NCI-H1417 treated with DMSO at 0.1 percent for 48 hours (cell line): ENCODE results near the gene PFN3.
"Not testable (repeated sequence)": the region's sequence is repeated elsewhere in the genome, so short reads cannot be mapped to it uniquely, and the experiment has no call there.

ENCODE experiments used
- DNase-seq: peaks from one replicate; lab custom pipeline; 2025; lab: John Stamatoyannopoulos, UW

The PFN3 gene

GRCh38 chr5:177425196-177425800 lies 24.8 kb upstream of the PFN3 start:
- no peak for DNase-seq

GRCh38 chr5:177423671-177424070 lies 23.2 kb upstream of the PFN3 start:
- no peak for DNase-seq

- DNase-seq = no peak
These were observed 20.8 kb upstream of the PFN3 start for GRCh38 chr5:177421062-177421798.

- DNase-seq = not testable (repeated sequence)
These were observed 20.0 kb upstream of the PFN3 start for GRCh38 chr5:177420472-177420871.

- DNase-seq = no peak
These were observed 18.6 kb upstream of the PFN3 start for GRCh38 chr5:177419046-177419445.

GRCh38 chr5:177417081-177417480 lies 16.6 kb upstream of the PFN3 start:
- DNase-seq = not testable (repeated sequence)

GRCh38 chr5:177414481-177414880 lies 14.0 kb upstream of the PFN3 start:
- DNase-seq = no peak

- DNase-seq = no peak
These were observed 12.3 kb upstream of the PFN3 start for GRCh38 chr5:177412603-177413233.

- DNase-seq = no peak
These were observed 10.1 kb upstream of the PFN3 start for GRCh38 chr5:177410575-177410974.

- no peak for DNase-seq
These were observed 8.8 kb upstream of the PFN3 start, which contains the start of gene F12 for GRCh38 chr5:177409043-177409801. TSS of gene F12 (minus strand) at chr5:177409564. CDS start at chr5:177409527, 37 bp downstream.

- no peak for DNase-seq
These were observed 5.3 kb upstream of the PFN3 start for GRCh38 chr5:177405805-177406204.

GRCh38 chr5:177405312-177405711 lies 4.9 kb upstream of the PFN3 start:
- no peak for DNase-seq

- DNase-seq = no peak
These were observed 4.2 kb upstream of the PFN3 start for GRCh38 chr5:177404641-177405179.

- DNase-seq = no peak
These were observed 3.6 kb upstream of the PFN3 start for GRCh38 chr5:177403792-177404640.

- DNase-seq = no peak
These were observed 2.8 kb upstream of the PFN3 start for GRCh38 chr5:177403102-177403791.

GRCh38 chr5:177402271-177403043 lies 2.0 kb upstream of the PFN3 start:
- no peak for DNase-seq

- no peak for DNase-seq
These were observed 2.5 kb downstream of the PFN3 start for GRCh38 chr5:177397875-177398390.

GRCh38 chr5:177396807-177397206 lies 3.7 kb downstream of the PFN3 start:
- DNase-seq = no peak

GRCh38 chr5:177396078-177396477 lies 4.4 kb downstream of the PFN3 start:
- DNase-seq = no peak

- DNase-seq = no peak
These were observed 6.5 kb downstream of the PFN3 start for GRCh38 chr5:177393990-177394389.
